Activated CD8-positive, alpha-beta memory T cell treated with anti-CD3 and anti-CD28 coated beads for 24 hours (primary cell): ENCODE measurements around the gene NCAPD3.
"Not testable (repeated sequence)": the region's sequence is repeated elsewhere in the genome, so short reads cannot be mapped to it uniquely, and the experiment has no call there.

ENCODE experiments used
- DNase-seq: peaks from one replicate; pipeline ENCODE4 v3.0.0-alpha.2; 2020

NCAPD3 gene

GRCh38 chr11:134131628-134132244 is 92.0 kb downstream of the NCAPD3 start:
- DNase-seq = no peak

- no peak for DNase-seq
Measured at GRCh38 chr11:134126217-134126822, 97.4 kb downstream of the NCAPD3 start.

GRCh38 chr11:134125507-134125906 is 98.3 kb downstream of the NCAPD3 start:
- DNase-seq = no peak

- no peak for DNase-seq
Measured at GRCh38 chr11:134124660-134125451, 98.9 kb downstream of the NCAPD3 start.

- DNase-seq = no peak
Measured at GRCh38 chr11:134120921-134121526, 102.7 kb downstream of the NCAPD3 start.

GRCh38 chr11:134120143-134120850 is 103.5 kb downstream of the NCAPD3 start:
- no peak for DNase-seq

- DNase-seq = no peak
Measured at GRCh38 chr11:134119094-134119493, 104.7 kb downstream of the NCAPD3 start.

- DNase-seq = no peak
Measured at GRCh38 chr11:134118006-134118405, 105.8 kb downstream of the NCAPD3 start.

- no peak for DNase-seq
Measured at GRCh38 chr11:134116210-134116609, 107.6 kb downstream of the NCAPD3 start.

- not testable (repeated sequence) for DNase-seq
Measured at GRCh38 chr11:134113787-134114186, 110.0 kb downstream of the NCAPD3 start.

GRCh38 chr11:134110252-134110815 is 113.4 kb downstream of the NCAPD3 start:
- no peak for DNase-seq
